Stimulated activated memory B cell treated with anti-CD40 and anti-IgM and Interleukin-4, amounts not matched to agents 10 μg/mL and 1 μg/mL and 100 μg/mL, for 72 hours (primary cell): Measurements from ENCODE around the gene PHLDA3.
A peak's percentile ranks its signal among the peaks of the same experiment; 100 is the strongest.

Experiments used
- ATAC-seq: fragments of 150-1000 bp; cut with Tn5 transposase; 2 replicates; pipeline ENCODE4 v1.10.0; 2021
- H3K27ac Mint-ChIP-seq: one replicate; pipeline ENCODE4 v1.8.0; 2022; ENCODE audit warnings: mild to moderate bottlenecking, mixed read lengths
- H3K27me3 Mint-ChIP-seq: one replicate; pipeline ENCODE4 v1.8.0; 2022; ENCODE audit warnings: mixed read lengths
- H3K36me3 Mint-ChIP-seq: one replicate; pipeline ENCODE4 v1.8.0; 2022; ENCODE audit warnings: mixed read lengths
- H3K4me1 Mint-ChIP-seq: one replicate; pipeline ENCODE4 v1.8.0; 2022; ENCODE audit warnings: mixed read lengths
- H3K4me3 Mint-ChIP-seq: one replicate; pipeline ENCODE4 v1.8.0; 2022; ENCODE audit warnings: mild to moderate bottlenecking, moderate library complexity, mixed read lengths
- H3K9me3 Mint-ChIP-seq: one replicate; pipeline ENCODE4 v1.8.0; 2022; ENCODE audit warnings: mixed read lengths

PHLDA3 gene

DNA sequence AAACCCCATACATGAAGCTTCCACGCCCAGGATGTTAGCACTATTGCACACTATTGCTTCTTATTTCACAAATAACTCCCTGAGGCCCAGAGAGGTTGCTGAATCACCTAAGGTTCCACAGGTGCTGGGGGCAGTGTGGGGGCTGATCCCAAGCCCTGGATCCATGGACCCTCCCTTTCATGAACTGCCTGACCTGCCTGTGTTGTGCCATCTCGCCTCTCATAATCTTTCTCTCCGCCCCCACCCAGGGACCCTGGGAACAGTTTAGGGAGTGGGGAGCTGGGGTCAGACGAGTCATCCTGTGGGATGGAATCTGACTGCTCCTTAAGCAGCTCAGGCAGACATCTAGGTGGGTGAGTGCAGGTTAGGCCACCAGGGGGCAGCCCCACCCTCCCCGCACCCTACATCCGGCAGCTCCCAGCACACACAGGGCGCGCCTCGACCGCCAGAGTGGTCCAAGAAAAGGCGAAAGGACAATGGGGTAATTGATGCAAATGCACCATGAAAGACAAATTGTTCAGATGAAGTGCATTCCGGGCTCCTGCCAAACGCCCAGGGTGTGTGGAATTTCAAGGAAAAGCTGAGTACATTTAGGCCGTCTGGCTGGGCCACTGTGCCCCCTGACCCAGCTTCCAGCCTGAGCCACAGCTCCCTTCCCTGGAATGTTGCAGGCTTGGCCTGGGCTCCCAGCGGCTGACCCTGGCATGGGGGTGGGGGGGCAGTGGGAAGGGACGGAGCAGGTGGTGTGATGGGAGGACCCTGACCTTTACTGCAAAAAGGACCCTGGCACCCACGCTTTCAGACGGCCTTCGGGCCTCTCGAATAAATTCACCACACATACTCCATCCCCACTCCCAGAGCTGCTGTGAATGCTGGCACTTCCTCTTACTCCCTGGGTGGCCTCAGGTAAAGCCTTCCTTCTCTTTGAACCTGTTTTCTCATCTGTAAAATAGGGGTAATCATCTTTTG lies 20.8 kb downstream of the PHLDA3 start:
- Mint-ChIP-seq H3K4me3 (no peak overlapping the region), H3K4me1 (peaks cover 12% of the 10 kb centered on the region), H3K36me3 (no peaks in the 10 kb centered on the region), H3K9me3 (peaks cover 5% of the 10 kb centered on the region), H3K27ac (no peak overlapping the region), H3K27me3 (peaks cover 65% of the 10 kb centered on the region)
- ATAC-seq, result peak; percentile 81

DNA sequence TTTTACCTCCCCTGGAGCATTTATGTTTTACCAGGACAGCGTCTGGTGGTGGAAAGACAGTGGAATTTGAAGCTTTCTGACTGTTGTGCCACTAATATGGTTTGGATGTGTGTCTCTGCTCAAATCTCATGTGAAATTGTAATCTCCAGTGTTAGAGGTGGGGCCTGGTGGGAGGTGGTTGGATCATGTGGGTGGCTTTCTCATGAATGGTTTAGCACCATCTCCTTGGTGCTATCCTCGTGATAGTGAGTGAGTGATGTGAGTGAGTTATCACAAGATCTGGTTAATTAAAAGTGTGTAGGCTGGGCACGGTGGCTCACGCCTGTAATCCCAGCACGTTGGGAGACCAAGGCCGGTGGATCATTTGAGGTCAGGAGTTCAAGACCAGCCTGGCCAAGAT lies 23.7 kb downstream of the PHLDA3 start:
- Mint-ChIP-seq H3K9me3 (peaks cover 7% of the 10 kb centered on the region), H3K27me3 (peaks cover 51% of the 10 kb centered on the region), H3K36me3 (peaks cover 5% of the 10 kb centered on the region), H3K4me1 (peaks cover 6% of the 10 kb centered on the region), H3K27ac (no peak overlapping the region), H3K4me3 (no peak overlapping the region)
- ATAC-seq, result no peak

GRCh38 chr1:201444792-201445191 lies 24.2 kb downstream of the PHLDA3 start:
- Mint-ChIP-seq H3K4me1 (peaks cover 6% of the 10 kb centered on the region), H3K27ac (no peak overlapping the region), H3K27me3 (peaks cover 51% of the 10 kb centered on the region), H3K9me3 (peaks cover 7% of the 10 kb centered on the region), H3K4me3 (no peak overlapping the region), H3K36me3 (peaks cover 5% of the 10 kb centered on the region)
- no peak for ATAC-seq

DNA sequence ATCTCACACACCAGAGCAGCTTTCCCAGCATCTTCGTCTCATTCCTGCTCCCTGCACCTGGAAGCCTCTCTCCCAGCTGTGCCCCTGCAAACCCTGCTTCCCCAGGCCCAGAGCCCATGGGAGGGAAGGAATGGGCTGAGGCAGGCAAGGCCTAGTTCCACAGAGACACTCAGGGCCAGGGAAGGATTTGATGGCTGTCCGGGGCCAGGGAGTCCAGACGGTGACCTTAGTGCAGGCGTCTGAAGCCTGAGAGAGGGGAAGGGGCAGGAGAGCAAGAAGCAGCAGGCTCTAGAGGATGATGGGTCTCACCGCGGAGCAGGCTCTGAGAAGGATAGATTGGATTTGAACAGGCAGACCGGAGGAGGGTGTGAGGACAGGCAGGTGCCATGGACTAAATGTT lies 25.2 kb downstream of the PHLDA3 start:
- Mint-ChIP-seq H3K4me3 (no peak overlapping the region), H3K4me1 (peaks cover 6% of the 10 kb centered on the region), H3K27me3 (peaks cover 55% of the 10 kb centered on the region), H3K36me3 (peaks cover 5% of the 10 kb centered on the region), H3K9me3 (peaks cover 7% of the 10 kb centered on the region), H3K27ac (no peak overlapping the region)
- ATAC-seq, result no peak

DNA sequence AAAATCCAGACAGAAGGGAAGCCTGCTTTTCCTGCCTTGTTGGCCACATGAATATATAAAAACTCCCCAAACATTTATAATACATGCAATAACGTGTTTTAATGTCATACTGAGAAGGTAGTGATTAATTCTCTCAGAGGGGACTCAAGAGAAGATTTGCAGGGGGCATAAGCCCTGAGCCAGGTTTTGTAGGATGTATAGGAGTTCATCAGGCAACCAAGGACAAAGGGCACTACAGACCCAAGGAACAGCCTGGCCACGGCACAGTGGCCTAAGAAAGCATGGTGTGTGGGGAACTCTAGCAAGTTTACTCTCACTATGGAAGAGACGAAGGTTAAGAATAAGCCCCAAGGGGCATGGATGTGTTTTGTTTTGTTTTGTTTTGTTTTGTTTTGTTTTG lies 32.0 kb downstream of the PHLDA3 start:
- Mint-ChIP-seq H3K27me3 (peaks cover 55% of the 10 kb centered on the region), H3K9me3 (peaks cover 4% of the 10 kb centered on the region), H3K4me1 (peaks cover 7% of the 10 kb centered on the region), H3K27ac (no peak overlapping the region), H3K4me3 (no peak overlapping the region), H3K36me3 (peaks cover 5% of the 10 kb centered on the region)
- no peak for ATAC-seq

- Mint-ChIP-seq H3K4me1 (peaks cover 7% of the 10 kb centered on the region), H3K36me3 (peaks cover 5% of the 10 kb centered on the region), H3K27me3 (peaks cover 57% of the 10 kb centered on the region), H3K9me3 (peaks cover 4% of the 10 kb centered on the region), H3K4me3 (no peak overlapping the region), H3K27ac (no peak overlapping the region)
- no peak for ATAC-seq
These were observed 32.6 kb downstream of the PHLDA3 start for GRCh38 chr1:201436393-201436792.

GRCh38 chr1:201434266-201434665 lies 34.7 kb downstream of the PHLDA3 start:
- Mint-ChIP-seq H3K27me3 (peaks cover 59% of the 10 kb centered on the region), H3K4me3 (no peak overlapping the region), H3K27ac (no peak overlapping the region), H3K9me3 (no peaks in the 10 kb centered on the region), H3K36me3 (no peaks in the 10 kb centered on the region), H3K4me1 (peaks cover 7% of the 10 kb centered on the region)
- ATAC-seq, result no peak

DNA sequence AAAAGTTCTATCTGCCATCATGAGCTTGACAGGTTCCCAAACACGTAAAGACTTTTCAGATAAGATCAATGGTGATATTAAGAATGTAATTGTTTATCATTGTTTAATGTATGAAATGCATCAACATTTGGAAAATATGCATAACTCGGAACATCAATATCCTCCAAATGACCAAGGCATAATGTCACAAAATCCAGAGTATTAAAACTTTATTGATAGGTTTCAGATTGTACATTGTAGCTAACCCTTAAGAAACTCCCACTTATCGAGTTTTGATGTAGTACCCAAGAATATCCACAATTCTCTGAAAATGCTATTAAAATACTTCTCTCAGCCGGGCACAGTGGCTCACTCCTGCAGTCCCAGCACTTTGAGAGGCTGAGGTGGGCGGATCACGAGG lies 35.4 kb downstream of the PHLDA3 start:
- Mint-ChIP-seq H3K9me3 (no peaks in the 10 kb centered on the region), H3K36me3 (no peaks in the 10 kb centered on the region), H3K4me1 (peaks cover 7% of the 10 kb centered on the region), H3K27me3 (peaks cover 63% of the 10 kb centered on the region), H3K27ac (no peak overlapping the region), H3K4me3 (no peak overlapping the region)
- ATAC-seq, result no peak

GRCh38 chr1:201430776-201431175 lies 38.2 kb downstream of the PHLDA3 start:
- H3K9me3 Mint-ChIP-seq, result no peaks in the 10 kb centered on the region
- no peak for ATAC-seq

GRCh38 chr1:201429736-201430501 lies 39.1 kb downstream of the PHLDA3 start:
- Mint-ChIP-seq H3K9me3 (no peaks in the 10 kb centered on the region), H3K4me1 (no peaks in the 10 kb centered on the region), H3K4me3 (no peak overlapping the region), H3K27ac (no peak overlapping the region), H3K36me3 (no peaks in the 10 kb centered on the region), H3K27me3 (peaks cover 31% of the 10 kb centered on the region)
- ATAC-seq, result no peak

More at GRCh38 chr1:201430776-201431175, 38.2 kb downstream of the PHLDA3 start:
- peaks cover 4% of the 10 kb centered on the region for H3K4me1 Mint-ChIP-seq
- no peak overlapping the region for H3K27ac Mint-ChIP-seq
- peaks cover 36% of the 10 kb centered on the region for H3K27me3 Mint-ChIP-seq
- no peaks in the 10 kb centered on the region for H3K36me3 Mint-ChIP-seq
- H3K4me3 Mint-ChIP-seq, result no peak overlapping the region

DNA sequence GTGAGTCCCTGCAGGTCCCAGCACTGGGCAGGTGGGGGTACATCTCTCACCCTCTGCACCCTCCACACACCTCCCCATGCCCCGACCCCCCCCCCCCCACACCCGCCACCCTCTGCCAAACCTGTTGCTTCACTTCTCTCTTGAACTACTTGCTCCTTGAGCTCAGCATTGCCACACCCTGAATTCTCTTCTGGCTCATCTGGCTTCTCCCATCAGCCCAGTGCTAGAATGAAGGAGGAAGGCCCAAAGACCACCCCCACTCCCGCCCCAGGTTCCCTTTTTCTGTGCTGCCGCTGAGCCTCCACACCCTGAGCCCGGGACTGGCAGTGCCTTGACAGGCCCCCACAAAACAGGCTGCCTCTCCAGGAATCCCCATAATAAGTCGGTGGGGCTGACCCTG lies 41.0 kb downstream of the PHLDA3 start:
- Mint-ChIP-seq H3K9me3 (no peaks in the 10 kb centered on the region), H3K36me3 (no peaks in the 10 kb centered on the region), H3K4me3 (no peak overlapping the region), H3K4me1 (no peaks in the 10 kb centered on the region), H3K27ac (no peak overlapping the region), H3K27me3 (peaks cover 31% of the 10 kb centered on the region)
- no peak for ATAC-seq

DNA sequence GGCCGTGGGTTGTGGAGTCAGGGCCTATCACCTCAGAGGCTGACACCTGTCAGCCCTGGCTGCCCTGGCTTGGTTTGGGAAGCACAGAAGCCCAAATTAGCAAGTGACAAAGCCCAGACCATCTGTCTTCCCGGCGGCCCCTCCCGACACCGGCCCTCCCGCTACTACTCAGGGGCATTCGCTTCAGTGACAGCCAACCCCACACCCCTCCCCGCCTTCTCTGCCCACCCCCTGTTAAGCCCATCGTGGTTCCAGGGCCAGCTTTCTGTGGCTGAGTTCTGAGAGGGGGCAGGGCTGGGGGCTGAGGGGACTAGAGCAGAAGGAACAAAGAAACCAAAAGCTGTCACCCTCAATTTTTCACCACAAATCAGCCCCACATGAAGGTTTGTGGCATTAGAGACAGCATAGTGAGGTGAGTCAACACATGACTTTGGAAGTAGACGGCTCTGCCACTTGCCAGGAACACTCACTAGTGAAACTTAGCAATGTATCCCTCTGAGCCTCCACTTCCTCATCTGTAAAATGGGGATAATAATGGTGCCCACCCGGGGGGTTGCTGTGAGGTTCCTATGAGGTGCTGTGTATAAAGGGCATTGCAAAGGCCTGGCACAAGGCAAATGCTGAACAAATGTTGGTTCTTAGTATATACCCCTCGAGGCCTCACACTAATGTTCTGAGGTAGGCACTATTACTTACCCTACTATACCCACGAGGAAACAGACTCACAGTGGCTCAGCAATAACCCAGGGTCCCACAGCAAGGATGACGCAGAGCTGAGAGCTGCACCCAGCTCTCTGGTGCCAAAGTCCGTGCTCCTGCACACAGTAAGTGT lies 42.3 kb downstream of the PHLDA3 start:
- Mint-ChIP-seq H3K4me3 (no peak overlapping the region), H3K36me3 (no peaks in the 10 kb centered on the region), H3K27ac (no peak overlapping the region), H3K27me3 (peaks cover 31% of the 10 kb centered on the region), H3K4me1 (no peaks in the 10 kb centered on the region), H3K9me3 (no peaks in the 10 kb centered on the region)
- ATAC-seq, result no peak

- Mint-ChIP-seq H3K4me3 (no peak overlapping the region), H3K36me3 (no peaks in the 10 kb centered on the region), H3K27me3 (peaks cover 7% of the 10 kb centered on the region), H3K27ac (no peak overlapping the region), H3K9me3 (no peaks in the 10 kb centered on the region), H3K4me1 (no peaks in the 10 kb centered on the region)
- no peak for ATAC-seq
These were observed 44.8 kb downstream of the PHLDA3 start for GRCh38 chr1:201424146-201424545.

DNA sequence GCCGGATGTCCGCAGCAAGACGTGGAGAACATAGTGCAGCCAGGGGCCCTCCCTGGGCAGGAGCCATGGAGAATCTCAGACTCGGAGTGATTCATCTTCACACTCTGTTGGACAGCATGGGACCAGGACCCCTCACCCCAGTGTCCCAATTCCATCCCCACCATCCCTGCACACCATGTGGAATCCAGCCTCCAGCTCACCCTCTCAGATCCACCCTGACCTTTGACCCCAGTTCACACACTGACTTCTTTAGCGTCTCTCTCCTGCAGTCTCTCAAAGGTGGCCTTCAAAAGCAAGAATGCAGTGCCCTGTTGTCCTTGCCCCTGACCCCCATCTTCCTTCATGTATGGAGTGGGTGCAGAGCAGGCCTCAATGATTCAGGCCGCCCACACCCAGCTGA lies 45.3 kb downstream of the PHLDA3 start:
- H3K27ac Mint-ChIP-seq, result no peak overlapping the region
- H3K27me3 Mint-ChIP-seq, result peaks cover 2% of the 10 kb centered on the region
- H3K4me3 Mint-ChIP-seq, result no peak overlapping the region
- no peaks in the 10 kb centered on the region for H3K36me3 Mint-ChIP-seq
- H3K4me1 Mint-ChIP-seq, result no peaks in the 10 kb centered on the region
- ATAC-seq, result no peak
- no peaks in the 10 kb centered on the region for H3K9me3 Mint-ChIP-seq

GRCh38 chr1:201422436-201423030 lies 46.5 kb downstream of the PHLDA3 start:
- no peak for ATAC-seq
- Mint-ChIP-seq H3K9me3 (no peaks in the 10 kb centered on the region), H3K4me3 (no peak overlapping the region), H3K27me3 (peaks cover 10% of the 10 kb centered on the region), H3K36me3 (no peaks in the 10 kb centered on the region), H3K27ac (no peak overlapping the region), H3K4me1 (no peaks in the 10 kb centered on the region)
